HG03442 (cell line): ENCODE results near the gene USPL1.
A peak's percentile ranks its signal among the peaks of the same experiment; 100 is the strongest.
"Not testable (repeated sequence)": the region's sequence is repeated elsewhere in the genome, so short reads cannot be mapped to it uniquely, and the experiment has no call there.

Source experiments
- ATAC-seq: cut with Tn5 transposase; IDR thresholded peaks from one replicate; pipeline ENCODE4 v1.9.1; 2021; ENCODE audit warnings: mild to moderate bottlenecking, moderate library complexity; ENCODE audit not compliant: unreplicated experiment

Gene USPL1

DNA sequence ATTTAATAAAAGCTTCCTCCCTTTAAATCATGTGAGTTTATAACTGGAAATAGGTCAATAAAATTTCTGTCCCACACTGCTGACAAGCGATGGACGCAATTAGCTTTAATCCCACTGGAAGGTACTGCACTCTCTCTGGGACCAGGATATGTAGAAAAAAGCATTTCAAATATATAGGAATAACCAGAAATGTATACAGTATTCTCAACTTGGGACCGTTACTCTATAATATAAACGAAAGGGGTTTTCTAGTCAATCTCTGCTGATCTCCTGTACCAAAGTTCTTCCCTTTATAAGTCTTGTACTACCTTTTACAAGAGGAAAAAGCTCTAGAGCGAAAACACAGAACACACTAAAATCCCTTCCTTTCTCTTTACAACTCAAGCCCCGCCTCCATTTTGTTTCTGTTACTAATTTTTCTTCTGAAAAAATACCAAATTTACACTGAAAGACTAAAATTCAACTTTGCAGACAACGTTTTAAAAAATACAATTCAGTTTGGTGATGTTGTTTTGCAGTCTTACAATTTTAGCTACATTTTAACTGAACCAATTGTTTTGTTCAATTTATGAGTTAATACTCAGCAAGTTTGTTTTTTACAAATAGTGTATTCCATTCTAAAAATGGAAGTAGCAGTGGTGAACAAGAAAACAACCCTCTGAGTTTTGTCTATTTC is 1.7 kb upstream of the USPL1 start:
- no peak for ATAC-seq

DNA sequence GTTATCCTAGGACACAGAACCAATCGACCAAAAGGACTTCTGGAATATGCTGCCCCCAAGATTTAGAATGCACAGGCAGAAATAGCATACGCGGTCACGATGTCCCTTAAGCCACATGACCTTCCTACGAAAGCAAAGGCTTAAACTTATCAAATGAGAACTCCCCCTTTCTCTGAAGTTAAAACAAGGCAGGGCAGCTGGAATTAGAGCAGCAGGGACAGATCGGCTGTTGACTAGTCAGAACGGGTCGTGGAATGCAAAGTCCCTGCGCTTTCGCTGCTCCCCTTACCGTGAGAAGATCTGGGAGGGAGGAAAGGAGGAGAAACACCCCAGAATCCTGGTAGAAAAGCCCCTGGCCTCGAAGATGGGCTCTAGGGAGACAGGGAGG is 799 bp upstream of the USPL1 start:
- ATAC-seq = peak; percentile 26

DNA sequence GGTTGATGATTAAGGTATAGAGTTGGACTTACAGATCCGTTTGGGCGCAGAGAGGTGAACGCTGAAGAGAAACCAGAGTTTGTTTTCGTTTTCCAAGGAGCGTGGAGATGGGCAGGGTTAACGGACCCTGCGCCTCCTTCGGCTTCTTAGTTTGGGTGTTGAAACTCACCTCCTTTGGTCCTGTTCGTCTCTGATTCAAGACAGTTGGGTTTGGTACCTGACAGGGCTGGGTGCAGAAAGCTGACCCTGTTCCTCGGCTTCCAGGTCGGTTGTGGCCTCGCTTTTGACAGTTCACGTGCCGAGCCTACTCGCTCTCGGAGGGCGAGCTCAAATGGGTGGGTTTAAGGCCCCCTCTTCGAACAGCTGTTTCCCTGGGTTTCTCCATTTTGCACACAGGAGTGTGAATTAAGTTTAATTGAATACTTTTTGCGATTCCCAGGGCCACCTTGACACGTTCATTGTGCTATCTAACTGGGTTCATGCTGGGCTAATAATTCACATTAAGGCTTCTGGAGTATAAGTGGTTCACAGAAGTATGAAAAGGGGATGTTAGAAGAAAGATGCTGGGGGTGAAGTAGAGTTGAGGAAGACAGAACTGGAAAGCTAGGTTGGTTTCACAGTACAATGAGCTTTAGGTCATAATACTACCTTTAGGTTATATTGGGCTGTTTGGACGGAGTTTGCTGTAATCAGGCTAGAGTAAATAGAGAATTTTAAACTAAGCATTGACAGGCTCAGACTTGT is 638 bp downstream of the USPL1 start:
- ATAC-seq = no peak

DNA sequence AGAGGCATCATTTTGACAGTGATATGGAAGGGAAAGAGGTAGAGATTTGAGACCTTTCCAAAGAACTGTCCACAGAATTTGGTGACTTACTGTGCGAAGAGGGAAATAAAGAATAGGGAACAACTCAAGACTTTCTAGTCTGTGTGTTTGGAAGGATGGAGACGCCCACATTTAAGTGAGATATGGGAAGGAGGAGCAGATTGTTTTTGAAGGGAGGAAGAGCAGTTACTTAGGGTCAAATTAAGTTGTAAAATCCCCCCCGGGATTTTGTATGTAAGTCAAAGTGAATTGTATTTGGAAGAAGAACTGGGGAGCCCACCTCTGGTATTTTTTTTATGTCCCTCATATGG is 1.2 kb downstream of the USPL1 start:
- ATAC-seq = no peak

DNA sequence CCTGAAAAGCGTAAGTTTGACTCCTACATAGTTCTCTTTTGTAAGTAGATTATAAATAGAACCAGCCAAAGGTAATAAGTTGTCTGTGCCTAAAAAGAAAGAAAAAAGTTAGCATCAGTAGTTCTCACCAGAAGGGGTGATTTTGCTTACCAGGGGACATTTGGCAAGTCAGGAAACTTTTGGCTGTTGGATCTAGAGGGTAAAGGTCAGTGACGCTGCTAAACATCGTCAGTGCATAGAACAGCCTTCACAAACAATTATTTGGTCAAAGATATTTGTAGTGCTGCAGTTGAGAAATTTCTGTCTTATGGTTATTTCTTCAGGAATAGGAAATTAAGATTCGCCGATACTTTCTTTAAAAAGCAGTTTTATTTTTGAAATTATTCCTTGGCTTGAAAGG is 2.0 kb downstream of the USPL1 start:
- ATAC-seq = no peak

DNA sequence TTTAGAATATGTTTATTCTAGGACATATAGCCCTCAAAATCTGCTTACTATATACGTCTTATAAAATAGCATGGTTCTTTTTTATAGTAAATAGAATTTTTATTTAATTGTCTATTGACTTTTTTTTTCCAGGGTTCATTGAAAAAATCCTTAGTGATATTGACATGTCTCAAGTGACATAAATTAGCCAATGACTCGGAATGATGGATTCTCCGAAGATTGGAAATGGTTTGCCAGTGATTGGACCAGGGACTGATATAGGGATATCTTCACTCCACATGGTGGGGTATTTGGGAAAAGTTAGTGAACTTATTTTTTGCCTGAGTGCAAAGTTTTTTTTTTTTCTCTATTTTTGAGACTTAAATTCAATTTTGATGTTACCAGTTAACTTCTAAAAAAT is 3.2 kb downstream of the USPL1 start:
- ATAC-seq = no peak

DNA sequence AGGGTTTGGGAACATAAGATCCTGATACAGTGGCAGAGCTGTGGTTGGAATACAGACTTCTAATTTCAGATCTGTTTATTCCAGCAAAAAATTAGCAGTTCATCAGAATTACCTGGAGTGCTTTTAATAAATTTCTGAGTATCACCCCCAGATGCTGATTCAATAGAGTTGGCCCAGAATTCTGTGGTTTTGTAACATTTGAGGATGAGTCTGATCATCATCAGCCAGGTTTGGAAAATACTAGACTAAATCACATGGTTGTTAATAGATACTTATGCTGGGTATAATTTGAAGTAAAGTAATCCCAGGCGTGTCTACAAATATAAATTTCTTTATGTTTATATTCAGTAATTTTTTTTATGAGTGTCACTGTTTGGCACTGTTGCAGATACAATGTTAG is 4.8 kb downstream of the USPL1 start:
- no peak for ATAC-seq

DNA sequence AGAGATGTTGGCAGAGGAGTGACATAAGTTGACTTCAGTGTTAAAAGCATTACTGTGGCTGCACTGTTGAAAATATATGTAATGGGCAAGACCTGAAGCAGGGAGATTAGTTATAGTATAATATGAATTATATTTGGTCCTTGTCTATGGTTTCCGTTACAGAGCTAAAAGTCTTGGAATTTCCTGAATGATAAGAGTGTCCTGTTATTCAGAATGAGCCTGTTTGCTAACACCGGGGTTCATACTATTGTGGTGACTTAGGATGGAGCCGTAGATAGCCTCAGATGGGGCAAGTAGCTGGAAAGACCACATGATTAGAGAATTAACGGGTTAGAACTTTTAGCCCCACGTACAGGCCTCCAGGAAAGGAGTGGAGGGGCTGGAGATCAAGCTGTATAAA is 5.7 kb downstream of the USPL1 start:
- no peak for ATAC-seq

DNA sequence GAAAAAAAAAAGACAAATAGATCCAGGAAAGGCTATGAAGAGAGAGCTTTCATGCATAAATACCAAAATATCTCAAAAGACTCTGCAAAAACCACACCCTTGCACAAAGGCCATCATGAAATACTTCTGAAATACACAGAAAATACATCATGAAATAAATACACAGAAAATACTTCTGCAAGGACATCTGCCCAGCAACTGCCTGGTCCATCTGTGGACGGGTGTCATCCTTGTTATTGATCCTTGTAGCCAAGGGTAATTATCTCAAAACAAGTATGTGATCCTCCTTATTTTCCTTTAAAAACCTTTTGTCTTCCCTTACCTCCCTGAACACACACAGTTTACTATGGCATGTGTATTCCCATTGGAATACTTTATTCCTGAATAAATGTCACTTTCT is 6.9 kb downstream of the USPL1 start:
- no peak for ATAC-seq

DNA sequence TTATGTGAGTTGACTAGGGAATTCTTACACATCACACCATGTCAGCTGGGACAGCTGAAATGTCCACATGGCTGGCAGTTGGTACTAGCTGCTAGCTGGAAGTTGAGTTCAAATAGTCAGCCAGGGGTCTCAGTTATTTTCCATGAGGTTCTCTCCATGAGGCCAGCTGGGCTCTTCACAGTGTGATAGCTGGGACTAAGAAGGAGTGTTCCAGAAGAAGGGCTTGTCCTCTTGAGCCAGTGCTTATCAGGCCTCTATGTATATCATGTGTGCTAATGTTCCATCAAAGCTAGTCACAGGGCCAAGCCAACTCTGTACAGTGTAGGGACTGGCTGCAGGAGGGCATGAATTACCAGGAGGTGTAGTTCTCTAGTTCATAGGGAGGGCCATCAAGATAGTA is 11.8 kb downstream of the USPL1 start:
- ATAC-seq = no peak

DNA sequence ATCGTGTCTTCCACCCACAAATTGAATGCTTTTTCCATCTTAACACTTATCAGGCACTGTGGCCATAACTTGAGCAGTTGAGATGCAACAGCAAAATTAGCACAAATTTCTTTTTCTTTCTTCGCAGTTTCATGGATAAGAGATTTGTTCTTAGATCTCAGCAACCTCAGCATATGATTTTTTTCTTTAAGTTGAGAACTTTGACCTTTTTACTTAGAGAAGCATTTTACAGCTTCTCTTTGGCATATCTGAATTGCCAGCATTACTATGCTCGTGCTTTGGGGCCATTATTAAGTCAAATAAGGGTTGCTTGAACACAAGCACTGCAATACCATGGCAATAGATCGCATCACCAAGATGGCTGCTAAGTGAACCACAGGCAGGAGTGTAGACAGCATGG is 16.1 kb downstream of the USPL1 start:
- no peak for ATAC-seq

DNA sequence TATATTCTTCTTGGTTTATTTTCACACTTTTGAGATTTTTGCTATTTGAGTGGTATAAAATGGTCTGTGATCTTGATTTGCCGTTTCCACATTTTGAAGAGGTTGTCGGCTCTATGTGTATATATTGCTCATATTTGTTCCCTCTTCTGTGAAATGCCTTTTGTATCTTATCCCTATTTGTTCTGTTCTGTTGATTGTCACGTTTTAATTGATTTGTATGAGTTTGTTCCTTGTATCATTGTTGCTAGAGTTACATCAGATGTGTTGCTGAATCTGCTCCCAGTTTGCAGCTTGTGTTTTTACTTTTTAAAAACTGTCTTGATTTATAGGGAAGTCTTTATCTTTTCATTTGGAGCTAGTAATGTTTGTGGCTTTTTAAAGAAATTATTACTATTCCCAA is 17.1 kb downstream of the USPL1 start:
- no peak for ATAC-seq

DNA sequence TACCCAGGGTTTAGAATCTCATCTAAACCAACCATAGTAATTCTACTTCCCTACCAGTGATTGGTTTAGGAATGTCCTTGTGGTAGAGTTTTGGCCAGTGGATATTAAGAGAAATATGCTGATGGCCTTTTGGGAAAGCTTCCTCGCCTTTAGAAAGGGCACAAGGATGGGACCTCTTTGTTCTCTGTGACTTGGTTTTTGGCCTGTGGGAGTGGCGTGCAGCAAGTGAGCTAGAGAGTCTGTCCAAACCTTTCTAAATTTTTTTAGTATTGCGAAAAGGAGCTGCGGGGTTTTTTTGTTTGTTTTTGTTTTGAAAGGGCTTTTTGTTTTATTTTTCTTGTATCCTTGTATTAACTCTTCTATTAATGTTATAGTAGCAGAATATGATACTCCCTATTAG is 20.6 kb downstream of the USPL1 start:
- no peak for ATAC-seq

DNA sequence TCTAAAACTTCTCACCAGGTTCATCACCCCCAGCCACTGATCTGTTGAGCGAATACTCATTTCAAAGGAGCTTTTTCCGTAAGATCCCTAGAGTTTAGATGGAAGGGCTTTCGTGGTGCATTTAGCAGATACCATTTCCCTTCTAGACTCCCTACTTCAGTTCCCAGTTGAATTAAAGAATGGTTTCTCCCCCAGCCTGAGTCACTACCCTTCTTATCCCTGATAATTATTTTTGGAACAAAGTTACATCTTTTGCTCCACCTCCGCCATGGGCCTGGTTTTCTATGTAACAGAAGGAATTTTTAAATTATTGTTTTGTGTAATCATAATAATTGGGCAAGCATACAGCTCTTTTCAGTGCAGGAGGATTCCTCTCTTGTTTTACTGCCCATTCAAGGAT is 22.0 kb downstream of the USPL1 start:
- ATAC-seq = no peak

DNA sequence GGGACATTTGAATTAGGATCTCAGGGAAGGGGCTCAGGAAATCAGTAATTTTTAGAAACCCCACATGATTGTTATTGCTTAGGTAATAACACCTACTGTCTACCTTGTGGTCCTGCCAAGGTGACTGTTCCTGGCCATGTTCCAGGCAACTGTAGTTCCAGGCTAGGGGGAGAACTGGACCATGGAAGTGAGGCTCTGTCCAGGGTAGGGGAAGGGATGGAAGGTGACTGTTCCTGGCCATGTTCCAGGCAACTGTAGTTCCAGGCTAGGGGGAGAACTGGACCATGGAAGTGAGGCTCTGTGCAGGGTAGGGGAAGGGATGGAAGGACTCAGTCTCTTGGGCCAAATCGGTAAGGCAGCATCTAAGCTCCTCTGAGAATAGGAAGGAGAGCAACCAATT is 23.5 kb downstream of the USPL1 start:
- ATAC-seq = not testable (repeated sequence)

DNA sequence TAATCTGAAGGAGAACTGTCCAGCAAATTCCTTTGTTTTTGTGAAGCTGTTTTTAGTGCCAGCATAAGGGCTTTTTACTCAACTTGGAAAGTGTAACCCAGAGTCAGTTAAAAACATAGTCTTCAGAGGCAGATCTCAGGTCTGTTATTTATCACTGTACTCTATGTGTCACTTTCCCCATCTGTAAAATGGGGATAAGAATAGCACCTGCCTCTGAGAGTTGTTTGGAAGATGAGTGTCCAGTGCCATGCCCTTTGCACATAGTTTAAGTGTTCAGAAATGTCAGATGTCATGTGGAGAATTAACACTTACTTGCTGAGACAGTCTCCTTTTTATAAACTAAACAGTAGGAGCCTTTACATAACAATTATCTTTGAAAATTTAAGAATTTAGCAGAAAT is 27.9 kb downstream of the USPL1 start:
- no peak for ATAC-seq

DNA sequence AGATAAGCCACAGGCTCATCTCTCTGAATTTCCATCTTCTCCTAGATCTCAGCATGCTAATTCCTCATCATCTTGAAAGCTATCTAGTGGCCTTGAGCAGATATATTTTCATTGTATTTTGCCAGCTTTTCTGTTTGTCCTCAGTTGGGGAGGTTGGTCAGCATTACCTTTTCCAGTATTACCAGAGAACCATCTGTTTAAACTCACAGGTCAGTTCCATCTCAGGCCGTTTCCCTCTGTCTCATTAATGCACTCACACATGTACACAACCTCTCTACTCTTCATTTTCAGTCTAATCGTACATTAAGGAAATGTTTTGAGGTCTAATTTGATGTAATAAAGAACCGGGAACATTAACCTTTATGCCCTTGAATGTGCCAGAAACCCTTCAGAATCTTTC is 29.7 kb downstream of the USPL1 start:
- ATAC-seq = no peak

DNA sequence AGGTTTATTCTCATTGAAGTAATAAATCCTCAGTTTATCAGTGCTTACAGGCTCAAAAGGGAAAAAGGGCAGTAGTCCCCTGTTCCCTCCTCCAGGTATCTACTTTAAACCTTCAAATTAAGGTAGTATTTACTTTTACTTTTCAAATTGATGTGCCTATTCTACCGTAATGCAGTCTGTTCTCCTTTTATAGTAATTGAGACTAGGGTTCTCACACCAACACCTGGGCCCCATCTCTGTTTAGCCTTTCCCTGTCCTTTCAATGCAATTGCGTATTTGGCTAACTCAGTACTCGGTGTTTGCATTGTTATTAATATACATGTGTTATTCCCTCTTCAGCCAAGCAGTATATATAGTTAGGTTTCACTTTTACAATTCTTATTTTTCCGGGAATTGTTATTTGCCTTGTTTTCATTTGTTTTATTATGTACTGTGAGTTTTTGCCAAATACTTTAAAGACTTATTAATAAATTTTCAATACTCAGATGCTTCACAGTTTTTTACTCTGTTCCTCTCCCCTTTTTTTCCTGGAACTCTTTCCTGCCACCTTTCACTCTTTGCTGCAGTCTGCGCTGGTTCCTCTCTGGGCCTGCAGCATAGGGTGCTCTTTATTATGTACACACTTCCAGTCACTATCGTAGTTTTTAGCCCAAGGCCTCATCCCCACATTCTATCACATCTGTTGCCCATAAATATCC is 30.3 kb downstream of the USPL1 start:
- ATAC-seq = no peak

DNA sequence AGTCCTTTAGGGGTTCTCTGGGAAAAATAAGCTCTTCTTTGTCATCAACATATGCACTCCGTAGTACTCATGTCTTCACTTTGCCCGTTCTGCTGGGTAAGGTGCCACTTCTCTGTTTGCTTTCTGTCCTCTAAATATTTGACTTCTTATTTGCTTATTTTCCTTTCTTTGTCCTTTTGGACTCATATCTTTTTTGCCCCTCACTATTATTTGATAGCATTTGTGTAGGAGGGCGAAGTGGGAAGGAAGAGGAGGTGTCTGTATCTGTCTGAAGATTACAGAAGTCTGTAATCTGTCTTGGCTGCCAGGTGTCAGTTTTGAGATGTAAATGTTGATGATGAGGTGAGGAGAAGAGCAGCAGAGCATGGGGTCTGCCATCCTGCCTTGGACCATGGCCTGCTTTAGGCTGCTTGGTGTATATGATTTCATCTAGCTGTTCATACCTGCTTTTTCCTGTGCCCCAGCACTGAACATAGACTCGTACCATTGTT is 30.8 kb downstream of the USPL1 start:
- ATAC-seq = no peak

DNA sequence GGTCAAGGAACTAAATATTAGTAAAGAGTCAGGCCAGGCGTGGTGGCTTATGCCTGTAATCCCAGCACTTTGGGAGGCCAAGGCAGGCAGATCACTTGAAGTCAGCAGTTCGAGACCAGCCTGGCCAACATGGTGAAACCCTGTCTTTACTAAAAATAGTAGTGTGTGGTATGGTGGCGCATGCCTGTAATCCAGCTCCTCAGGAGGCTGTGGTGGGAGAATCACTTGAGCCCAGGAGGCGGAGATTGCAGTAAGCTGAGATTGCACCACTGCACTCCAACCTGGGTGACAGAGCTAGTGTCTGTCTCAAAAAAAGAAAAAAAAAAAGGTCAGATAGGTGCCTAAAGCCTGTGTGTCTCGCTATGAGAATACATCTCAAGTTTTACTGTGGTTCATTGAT is 33.9 kb downstream of the USPL1 start:
- not testable (repeated sequence) for ATAC-seq

DNA sequence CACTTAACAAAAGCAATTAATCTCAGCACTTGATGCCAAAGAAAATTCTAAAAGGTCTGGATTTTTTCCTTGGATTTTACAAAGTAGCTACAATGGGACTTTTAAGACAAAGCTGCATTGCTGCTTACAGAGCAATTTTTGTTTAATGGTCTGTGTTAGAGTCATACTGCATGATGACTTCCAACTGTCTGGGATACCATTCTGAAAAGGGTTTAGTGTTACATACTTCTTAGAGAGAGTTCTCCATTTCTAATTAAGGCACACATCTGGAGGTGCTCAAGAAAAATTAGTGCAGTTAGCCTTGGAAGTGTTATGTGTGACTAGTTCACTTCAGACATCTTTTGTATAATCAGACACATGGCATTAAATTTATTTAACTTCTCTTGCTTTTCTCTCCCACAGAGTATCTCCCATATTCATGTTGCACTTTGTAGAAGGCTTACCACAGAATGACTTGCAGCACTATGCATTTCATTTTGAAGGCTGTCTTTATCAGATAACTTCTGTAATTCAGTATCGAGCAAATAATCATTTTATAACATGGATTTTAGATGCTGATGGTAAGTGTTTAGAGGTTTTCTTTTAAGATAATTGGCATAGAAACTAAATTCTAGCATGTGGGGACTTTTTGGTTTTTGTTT is 35.1 kb downstream of the USPL1 start:
- no peak for ATAC-seq

DNA sequence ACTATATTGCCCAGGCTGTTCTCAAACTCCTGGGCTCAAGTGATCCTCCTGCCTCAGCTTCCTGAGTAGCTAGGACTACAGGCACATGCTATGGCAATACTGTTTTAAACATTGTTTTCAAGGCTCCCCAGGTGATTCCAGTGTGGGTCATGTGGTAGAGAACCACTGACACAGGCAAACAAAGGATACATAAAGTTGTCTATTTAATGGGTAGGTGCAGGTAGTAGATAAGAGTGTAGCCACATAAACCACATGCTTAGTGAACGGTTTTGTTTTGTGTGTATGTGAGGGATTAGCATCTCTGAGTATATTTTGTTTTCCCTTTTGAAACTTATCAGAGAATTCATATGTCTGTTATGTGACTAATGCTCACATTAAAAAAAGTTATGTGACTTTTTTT is 36.7 kb downstream of the USPL1 start:
- no peak for ATAC-seq
